ENCODE measurements around the gene DYNLRB1. TPM values are rescaled to one million over a fixed set of nuclear protein-coding genes. Genes with fewer than 3 reads are reported as not detected.

Gene DYNLRB1
- total RNA-seq, 1 donor, result 57.4 TPM

DNA sequence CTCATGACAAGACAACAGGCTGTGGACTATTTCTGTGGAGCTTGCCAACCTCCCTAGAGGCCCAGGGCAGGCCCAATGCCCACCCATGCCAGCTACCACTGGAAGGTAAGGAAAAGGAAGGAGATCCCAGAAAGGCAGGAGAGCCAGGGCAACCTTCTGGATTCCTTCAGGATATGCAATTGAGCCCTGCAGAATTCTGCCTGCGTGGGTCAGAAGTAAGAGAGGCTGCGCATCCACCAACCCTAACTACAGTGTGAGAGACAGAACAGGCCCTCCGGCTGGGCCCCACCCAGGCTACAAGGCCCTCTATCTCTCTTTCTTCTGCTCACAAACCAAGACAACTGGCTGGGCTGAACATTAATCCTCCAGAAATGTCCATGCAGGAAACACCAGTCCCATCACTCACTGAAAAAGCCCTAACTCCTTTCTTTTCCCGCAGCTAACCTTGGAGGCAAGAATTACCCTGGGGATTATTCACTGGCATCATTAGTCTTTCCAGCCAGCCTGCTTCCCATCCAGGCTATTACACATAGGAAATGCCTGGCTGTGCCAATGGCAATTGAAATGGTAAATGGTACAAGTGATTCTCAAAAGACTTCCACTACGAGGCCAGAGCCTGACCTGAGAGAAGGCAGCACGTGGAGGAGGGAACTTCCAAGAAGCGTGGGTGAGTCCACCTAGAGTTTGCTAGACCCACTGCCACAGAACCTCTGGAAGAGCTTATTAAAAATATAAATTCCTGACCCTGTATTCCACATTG lies 57.5 kb downstream of the DYNLRB1 start:
- TF ChIP-seq, protein P1, sequence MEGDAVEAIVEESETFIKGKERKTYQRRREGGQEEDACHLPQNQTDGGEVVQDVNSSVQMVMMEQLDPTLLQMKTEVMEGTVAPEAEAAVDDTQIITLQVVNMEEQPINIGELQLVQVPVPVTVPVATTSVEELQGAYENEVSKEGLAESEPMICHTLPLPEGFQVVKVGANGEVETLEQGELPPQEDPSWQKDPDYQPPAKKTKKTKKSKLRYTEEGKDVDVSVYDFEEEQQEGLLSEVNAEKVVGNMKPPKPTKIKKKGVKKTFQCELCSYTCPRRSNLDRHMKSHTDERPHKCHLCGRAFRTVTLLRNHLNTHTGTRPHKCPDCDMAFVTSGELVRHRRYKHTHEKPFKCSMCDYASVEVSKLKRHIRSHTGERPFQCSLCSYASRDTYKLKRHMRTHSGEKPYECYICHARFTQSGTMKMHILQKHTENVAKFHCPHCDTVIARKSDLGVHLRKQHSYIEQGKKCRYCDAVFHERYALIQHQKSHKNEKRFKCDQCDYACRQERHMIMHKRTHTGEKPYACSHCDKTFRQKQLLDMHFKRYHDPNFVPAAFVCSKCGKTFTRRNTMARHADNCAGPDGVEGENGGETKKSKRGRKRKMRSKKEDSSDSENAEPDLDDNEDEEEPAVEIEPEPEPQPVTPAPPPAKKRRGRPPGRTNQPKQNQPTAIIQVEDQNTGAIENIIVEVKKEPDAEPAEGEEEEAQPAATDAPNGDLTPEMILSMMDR (IDR thresholded peaks at IDR 0.05; ENCODE audit: insufficient read depth, low read depth, low read length), result no peak
- DNase-seq (ENCODE audit: low read depth), result no peak

DNA sequence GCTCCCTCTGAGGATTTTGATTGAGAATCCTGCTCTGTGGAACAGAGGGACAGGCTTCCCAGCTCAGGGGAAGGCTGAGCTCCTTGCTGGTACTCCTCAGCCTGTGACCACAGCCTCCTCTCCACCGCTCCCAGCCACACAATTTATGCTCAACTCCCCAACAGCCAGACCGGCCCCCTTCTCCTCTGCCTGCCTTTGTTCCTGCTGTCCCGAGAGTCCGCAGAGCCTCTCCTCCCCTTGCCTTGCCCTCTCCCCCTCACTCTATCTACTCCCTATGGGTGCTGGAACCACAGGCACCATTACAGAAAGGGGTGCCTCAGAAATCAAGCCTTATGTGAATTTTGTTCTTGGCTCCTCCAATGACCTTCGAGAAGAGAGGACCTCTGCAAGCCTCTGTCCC lies 58.2 kb downstream of the DYNLRB1 start:
- H3K4me3 ChIP-seq (ENCODE audit: low read depth, low read length), result no peak overlapping the region
- TF ChIP-seq, protein P1 (IDR thresholded peaks at IDR 0.05; ENCODE audit: insufficient read depth, low read depth, low read length), result no peak
- DNase-seq (ENCODE audit: low read depth), result no peak

More for the DNA sequence above, 57.5 kb downstream of the DYNLRB1 start:
- no peak overlapping the region for H3K4me3 ChIP-seq (ENCODE audit: low read depth, low read length)

DNA sequence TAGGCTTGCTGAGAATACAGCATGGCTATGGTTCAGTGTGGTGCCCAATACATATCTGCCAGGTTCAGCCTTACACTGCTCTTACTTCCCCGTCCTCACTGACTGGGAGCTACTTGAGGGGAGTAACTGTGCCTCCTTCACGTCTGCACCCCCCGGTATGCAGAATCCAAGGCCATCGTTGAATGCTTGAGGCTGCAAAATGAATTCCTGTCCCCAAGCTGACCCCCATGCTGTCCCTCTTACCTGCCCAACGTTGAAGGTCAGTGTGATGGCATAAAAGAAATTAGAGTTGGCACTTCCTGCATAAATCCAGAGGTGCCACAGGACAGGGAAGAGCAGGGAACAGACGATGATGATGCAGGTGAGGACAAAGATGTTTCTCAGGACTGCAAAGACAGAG lies 58.6 kb downstream of the DYNLRB1 start:
- H3K4me3 ChIP-seq (ENCODE audit: low read depth, low read length), result no peak overlapping the region
- TF ChIP-seq, protein P1 (IDR thresholded peaks at IDR 0.05; ENCODE audit: insufficient read depth, low read depth, low read length), result no peak
- DNase-seq (ENCODE audit: low read depth), result no peak

DNA sequence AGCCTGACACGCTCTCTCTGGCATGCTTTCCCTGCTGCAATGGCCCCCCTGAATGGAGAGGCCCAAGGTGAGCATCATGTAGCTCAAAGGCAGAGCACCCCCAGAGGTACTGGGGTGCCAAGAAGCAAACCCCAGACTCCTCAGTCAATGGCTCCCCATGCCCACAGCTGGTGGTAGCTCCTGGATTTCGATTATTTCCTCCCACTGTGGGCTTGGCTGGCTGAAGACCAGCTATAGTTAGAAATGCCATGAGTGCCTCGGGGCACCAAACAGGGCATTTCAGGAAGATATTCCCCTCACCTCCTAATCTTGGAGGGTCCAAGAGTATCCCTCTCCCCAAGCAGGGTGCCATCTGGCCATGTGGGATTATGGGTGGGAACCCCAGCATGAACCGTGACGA lies 59.0 kb downstream of the DYNLRB1 start:
- no peak for DNase-seq (ENCODE audit: low read depth)
- TF ChIP-seq, protein P1 (IDR thresholded peaks at IDR 0.05; ENCODE audit: insufficient read depth, low read depth, low read length), result no peak
- H3K4me3 ChIP-seq (ENCODE audit: low read depth, low read length), result no peak overlapping the region

DNA sequence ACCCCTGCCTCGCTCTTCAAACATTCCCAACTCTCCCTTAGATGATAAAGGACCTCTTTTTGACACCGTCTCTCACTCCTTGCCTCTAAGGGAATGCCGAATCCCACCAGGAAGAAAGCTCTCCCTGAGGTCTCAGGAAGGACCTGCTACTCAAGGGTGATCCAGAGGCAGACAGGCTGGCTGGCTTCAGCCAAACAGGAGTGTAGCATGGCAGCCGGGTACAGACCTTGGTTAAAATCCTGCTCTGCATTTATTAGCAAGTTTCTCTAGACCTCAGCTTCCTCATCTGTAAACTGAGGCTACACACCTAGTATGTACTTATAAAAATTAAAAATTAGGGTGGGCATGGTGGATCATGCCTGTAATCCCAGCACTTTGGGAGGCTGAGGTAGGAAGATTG lies 59.5 kb downstream of the DYNLRB1 start:
- H3K4me3 ChIP-seq (ENCODE audit: low read depth, low read length), result no peak overlapping the region
- TF ChIP-seq, protein P1 (IDR thresholded peaks at IDR 0.05; ENCODE audit: insufficient read depth, low read depth, low read length), result no peak
- no peak for DNase-seq (ENCODE audit: low read depth)

DNA sequence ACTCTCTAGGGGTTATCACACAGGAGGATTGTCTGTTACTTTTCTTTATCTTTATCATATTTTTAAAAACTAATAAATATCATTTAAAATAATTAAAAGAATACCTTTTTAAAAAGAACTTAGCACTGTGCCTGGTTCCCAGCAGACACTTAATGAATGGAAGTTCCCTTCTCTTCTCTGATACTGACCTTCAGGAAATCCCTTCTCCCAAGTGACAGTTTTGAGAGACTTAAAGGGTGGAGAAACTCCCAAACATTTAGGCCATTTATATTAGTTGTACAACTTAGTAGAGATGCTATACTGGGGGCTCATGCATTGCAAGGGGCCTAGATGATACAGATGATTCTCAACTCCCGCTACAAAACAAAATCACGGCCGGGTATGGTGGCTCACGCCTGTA lies 60.8 kb downstream of the DYNLRB1 start:
- TF ChIP-seq, protein P1 (IDR thresholded peaks at IDR 0.05; ENCODE audit: insufficient read depth, low read depth, low read length), result no peak
- H3K4me3 ChIP-seq (ENCODE audit: low read depth, low read length), result no peak overlapping the region
- DNase-seq (ENCODE audit: low read depth), result no peak

DNA sequence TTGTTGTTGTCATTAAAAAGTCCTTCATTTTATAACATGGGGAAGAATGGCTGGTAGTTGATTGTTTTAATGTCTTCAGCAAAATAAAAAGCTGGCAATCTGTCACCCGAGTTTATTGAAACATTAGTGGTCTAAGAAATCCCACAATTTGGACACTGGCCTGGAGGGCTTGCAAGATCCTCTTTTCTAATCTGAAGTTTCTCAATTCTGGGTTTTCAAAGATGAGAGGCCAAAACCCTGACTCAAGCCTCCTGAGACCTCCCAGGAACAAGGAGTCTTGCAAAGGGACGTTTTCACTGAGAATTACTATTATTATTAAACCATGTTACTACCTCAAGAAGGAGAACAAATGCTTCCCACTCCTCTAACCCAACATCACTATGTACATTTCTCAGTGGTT lies 61.8 kb downstream of the DYNLRB1 start:
- DNase-seq (ENCODE audit: low read depth), result no peak
- TF ChIP-seq, protein P1 (IDR thresholded peaks at IDR 0.05; ENCODE audit: insufficient read depth, low read depth, low read length), result no peak
- no peak overlapping the region for H3K4me3 ChIP-seq (ENCODE audit: low read depth, low read length)
